GM18873 (cell line): ENCODE measurements around the gene MRPL52.
"Not testable (repeated sequence)": the region's sequence is repeated elsewhere in the genome, so short reads cannot be mapped to it uniquely, and the experiment has no call there.

ENCODE experiments used
- ATAC-seq: cut with Tn5 transposase; IDR thresholded peaks from one replicate; pipeline ENCODE4 v1.9.1; 2021; ENCODE audit warnings: mild to moderate bottlenecking, moderate library complexity, moderate number of reproducible peaks; ENCODE audit not compliant: unreplicated experiment, low FRiP score

The MRPL52 gene

GRCh38 chr14:22852599-22852939, 22.9 kb downstream of the MRPL52 start:
- no peak for ATAC-seq

GRCh38 chr14:22852940-22853767, 23.5 kb downstream of the MRPL52 start:
- ATAC-seq, result peak; percentile 63

GRCh38 chr14:22854296-22854695, 24.6 kb downstream of the MRPL52 start:
- not testable (repeated sequence) for ATAC-seq

- no peak for ATAC-seq
These were observed 25.5 kb downstream of the MRPL52 start for GRCh38 chr14:22854963-22855724.

GRCh38 chr14:22856428-22856827, 26.7 kb downstream of the MRPL52 start:
- no peak for ATAC-seq

- ATAC-seq, result not testable (repeated sequence)
These were observed 30.7 kb downstream of the MRPL52 start for GRCh38 chr14:22860377-22860776.

GRCh38 chr14:22861651-22862050, 32.0 kb downstream of the MRPL52 start:
- no peak for ATAC-seq

GRCh38 chr14:22864979-22865378, 35.3 kb downstream of the MRPL52 start:
- ATAC-seq, result no peak

GRCh38 chr14:22865424-22866405, 36.0 kb downstream of the MRPL52 start:
- ATAC-seq, result no peak

- no peak for ATAC-seq
These were observed 37.2 kb downstream of the MRPL52 start for GRCh38 chr14:22866874-22867273.

GRCh38 chr14:22870811-22871223, 41.1 kb downstream of the MRPL52 start:
- peak; percentile 23 for ATAC-seq

- peak; percentile 77 for ATAC-seq
These were observed 41.7 kb downstream of the MRPL52 start, which contains the start of gene LRP10 for GRCh38 chr14:22871224-22872032. LRP10 (plus strand) TSS chr14:22871740; CDS start chr14:22872304, 564 bp downstream.

- ATAC-seq, result peak; percentile 21
These were observed 42.5 kb downstream of the MRPL52 start for GRCh38 chr14:22872033-22872832.

- no peak for ATAC-seq
These were observed 43.3 kb downstream of the MRPL52 start for GRCh38 chr14:22872833-22873520.

GRCh38 chr14:22875003-22875747, 45.5 kb downstream of the MRPL52 start:
- ATAC-seq, result no peak

GRCh38 chr14:22875748-22876319, 46.1 kb downstream of the MRPL52 start:
- no peak for ATAC-seq

GRCh38 chr14:22877000-22877501, 47.4 kb downstream of the MRPL52 start:
- ATAC-seq, result no peak
